Thymus (tissue), 11 donors: Measurements from ENCODE around the gene ASH1L. TPM values are rescaled to one million over a fixed set of nuclear protein-coding genes. Genes with fewer than 3 reads are reported as not detected.

Experiments
- DNase-seq, 9 donors: peaks; one replicate each; pipeline ENCODE4 v3.0.0-alpha.2; 2013; ENCODE audit warnings: low spot score in 9 of 9, low read depth in 6 of 9, missing footprints in 1 of 9
- H3K27ac ChIP-seq, 2 donors: one replicate each; pipeline ENCODE4 v1.5.1; 2013; ENCODE audit warnings: control low read depth in 1 of 2, low read depth in 1 of 2, low read length in 1 of 2, mild to moderate bottlenecking in 1 of 2, moderate library complexity in 1 of 2
- H3K27me3 ChIP-seq, 2 donors: one replicate each; pipeline ENCODE4 v1.5.1; 2013; ENCODE audit warnings: low read length in 1 of 2; ENCODE audit not compliant: control insufficient read depth in 2 of 2, insufficient read depth in 1 of 2
- H3K36me3 ChIP-seq, 2 donors: one replicate each; pipeline ENCODE4 v1.5.1; 2013; ENCODE audit warnings: low read length in 1 of 2, mild to moderate bottlenecking in 1 of 2, moderate library complexity in 1 of 2; ENCODE audit not compliant: control insufficient read depth in 2 of 2, insufficient read depth in 2 of 2
- H3K4me1 ChIP-seq, 2 donors: one replicate each; pipeline ENCODE4 v1.5.1; 2013; ENCODE audit warnings: low read length in 2 of 2; ENCODE audit not compliant: control insufficient read depth in 2 of 2, insufficient read depth in 2 of 2
- H3K4me3 ChIP-seq, 2 donors: one replicate each; pipeline ENCODE4 v1.5.1; 2013; ENCODE audit warnings: low read length in 2 of 2, control low read depth in 1 of 2, mild to moderate bottlenecking in 1 of 2
- H3K9me3 ChIP-seq, 2 donors: one replicate each; pipeline ENCODE4 v1.5.1; 2013; ENCODE audit warnings: low read length in 1 of 2, mild to moderate bottlenecking in 1 of 2; ENCODE audit not compliant: control insufficient read depth in 2 of 2, insufficient read depth in 1 of 2
- WGBS: extraction: QIAGEN DNeasy Blood & Tissue Kit; methylation state at CpG from one replicate; pipeline ENCODE4 v1.1.7; 2013; 5-methylcytosine and 5-hydroxymethylcytosine counted together
- polyA plus RNA-seq: library from polyadenylated mRNA; stranded (reverse); fragments of 200-250 nt; gene quantifications from one replicate; pipeline ENCODE4 v1.2.3, GENCODE V29; 2013
- total RNA-seq: library from RNA; stranded (reverse); fragments of 120-200 nt; gene quantifications from one replicate; pipeline ENCODE4 v1.2.4, GENCODE V29; 2013
- donor health status: healthy.

Gene ASH1L
- total and polyA plus RNA-seq, 2 donors, result 6.3 to 20.7 TPM

DNA sequence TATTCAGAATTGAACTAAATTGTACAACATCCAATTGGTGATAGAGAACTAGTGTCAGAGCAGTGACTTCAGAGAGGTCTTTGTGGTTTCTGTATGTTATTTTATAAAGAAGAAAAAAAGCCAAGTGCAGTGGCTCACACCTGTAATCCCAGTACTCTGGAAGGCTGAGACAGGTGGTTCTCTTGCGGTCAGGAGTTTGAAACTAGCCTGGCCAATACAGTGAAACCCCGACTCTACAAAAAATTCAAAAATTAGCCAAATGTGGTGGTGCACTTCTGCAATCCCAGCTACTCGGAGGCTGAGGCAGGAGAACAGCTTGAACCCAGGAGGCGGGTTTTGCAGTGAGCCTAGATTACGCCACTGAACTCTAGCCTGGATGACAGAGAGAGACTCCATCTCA is 90.7 kb downstream of the ASH1L start:
- Histone ChIP-seq H3K4me1 (no peaks in the 10 kb centered on the region), H3K9me3 (peaks cover 6 to 11% of the 10 kb centered on the region in 2 donors), H3K36me3 (peaks cover 14 to 34% of the 10 kb centered on the region in 2 donors), H3K4me3 (no peak overlapping the region), H3K27me3 (no peaks in the 10 kb centered on the region), H3K27ac (no peak overlapping the region)
- DNase-seq, result no peak
- 98% methylated on average over 5 of the region's 5 CpGs for WGBS

DNA sequence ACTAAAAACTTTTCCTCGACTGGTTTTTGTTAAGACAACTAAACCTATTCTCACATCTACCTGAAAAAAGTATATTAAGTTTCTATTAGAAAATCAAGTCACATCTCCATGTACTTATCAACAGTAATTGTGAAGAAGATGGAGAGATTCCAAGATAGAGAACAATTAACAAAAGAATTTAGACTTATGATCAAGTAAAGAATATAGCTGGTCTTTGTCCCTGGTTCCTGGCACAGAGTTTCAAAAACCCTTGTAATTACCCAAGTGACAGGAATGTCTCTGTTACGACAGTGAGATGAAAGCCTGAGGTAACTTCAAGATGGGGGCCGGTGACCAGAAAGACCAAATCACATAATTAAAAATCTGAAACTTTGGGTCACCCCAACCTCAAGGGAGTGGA is 91.6 kb downstream of the ASH1L start:
- Histone ChIP-seq H3K27me3 (no peaks in the 10 kb centered on the region), H3K27ac (no peak overlapping the region), H3K9me3 (peaks cover 6 to 11% of the 10 kb centered on the region in 2 donors), H3K36me3 (peaks cover 14 to 34% of the 10 kb centered on the region in 2 donors), H3K4me1 (no peaks in the 10 kb centered on the region), H3K4me3 (no peak overlapping the region)
- WGBS, result 98% methylated on average over 3 of the region's 3 CpGs
- no peak for DNase-seq

DNA sequence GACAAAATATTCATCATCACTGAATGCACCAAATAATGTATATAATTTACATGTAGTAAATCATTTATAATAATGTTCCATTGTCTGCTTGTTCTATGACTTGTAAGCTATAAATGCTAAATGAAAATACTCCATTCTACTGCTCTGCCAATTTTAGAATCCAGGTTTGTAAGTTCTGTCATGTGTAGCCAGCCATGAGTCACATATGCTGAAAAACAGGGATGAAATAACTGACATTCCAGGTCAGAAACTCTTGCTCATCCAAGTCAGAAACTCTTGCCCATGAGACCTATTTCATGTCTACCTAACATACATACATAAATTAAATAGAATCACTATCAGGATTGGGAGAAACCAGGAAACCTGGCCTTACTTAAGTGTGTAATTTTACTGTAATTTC is 95.6 kb downstream of the ASH1L start:
- peaks cover 5 to 9% of the 10 kb centered on the region in 2 donors for H3K9me3 ChIP-seq
- H3K4me1 ChIP-seq, result no peaks in the 10 kb centered on the region
- H3K36me3 ChIP-seq, result peaks cover 14 to 32% of the 10 kb centered on the region in 2 donors
- DNase-seq, result no peak
- no peak overlapping the region for H3K4me3 ChIP-seq
- H3K27me3 ChIP-seq, result no peaks in the 10 kb centered on the region
- H3K27ac ChIP-seq, result no peak overlapping the region

GRCh38 chr1:155466617-155466972 is 96.0 kb downstream of the ASH1L start:
- Histone ChIP-seq H3K36me3 (peaks cover 11 to 31% of the 10 kb centered on the region in 2 donors), H3K27me3 (no peaks in the 10 kb centered on the region), H3K4me1 (no peaks in the 10 kb centered on the region), H3K4me3 (no peak overlapping the region), H3K27ac (no peak overlapping the region), H3K9me3 (peaks cover 3 to 5% of the 10 kb centered on the region in 2 donors)
- no peak for DNase-seq
- 96% methylated on average over 1 of the region's 1 CpG for WGBS

DNA sequence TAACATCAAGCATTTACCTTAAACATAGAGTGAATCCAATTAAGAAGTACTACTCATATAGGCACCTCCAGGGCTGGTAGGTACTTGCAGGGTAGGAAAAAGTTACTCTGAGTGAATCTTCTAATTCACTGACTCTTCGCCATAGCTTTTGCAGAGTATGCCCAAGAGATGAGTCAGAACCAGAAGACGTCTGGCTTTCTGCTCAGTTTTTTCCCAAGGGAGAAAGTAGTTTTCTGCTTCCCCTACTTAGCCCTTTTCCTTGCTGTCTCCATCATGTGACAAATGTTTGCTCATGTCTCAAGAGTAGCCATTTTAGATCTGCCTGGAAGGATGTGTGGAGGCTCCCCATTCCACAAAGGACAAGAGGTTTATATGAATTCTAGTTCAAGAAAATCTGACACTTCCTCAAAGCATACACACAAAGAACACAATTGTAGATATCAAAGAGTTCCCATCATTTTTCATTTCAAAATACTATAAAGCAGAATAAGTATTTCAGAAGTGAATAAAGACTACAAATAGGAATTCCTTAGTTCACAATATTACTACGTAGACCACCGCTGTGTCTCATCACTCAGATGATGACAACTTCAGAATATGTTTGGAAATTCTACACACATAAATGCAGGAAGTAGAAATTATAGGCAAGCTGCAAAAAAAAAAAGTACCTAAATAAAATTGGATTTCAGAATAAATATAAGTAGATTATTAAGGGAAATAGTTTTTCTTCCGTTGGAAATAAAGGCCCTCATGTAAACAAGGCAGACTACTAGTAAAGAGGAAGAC is 98.5 kb downstream of the ASH1L start:
- no peak overlapping the region for H3K4me3 ChIP-seq
- 97% methylated on average over 5 of the region's 5 CpGs for WGBS
- DNase-seq, result no peak
- no peaks in the 10 kb centered on the region for H3K9me3 ChIP-seq
- no peak overlapping the region for H3K27ac ChIP-seq
- no peaks in the 10 kb centered on the region for H3K27me3 ChIP-seq
- H3K36me3 ChIP-seq, result peaks cover 6 to 27% of the 10 kb centered on the region in 2 donors
- no peaks in the 10 kb centered on the region for H3K4me1 ChIP-seq

DNA sequence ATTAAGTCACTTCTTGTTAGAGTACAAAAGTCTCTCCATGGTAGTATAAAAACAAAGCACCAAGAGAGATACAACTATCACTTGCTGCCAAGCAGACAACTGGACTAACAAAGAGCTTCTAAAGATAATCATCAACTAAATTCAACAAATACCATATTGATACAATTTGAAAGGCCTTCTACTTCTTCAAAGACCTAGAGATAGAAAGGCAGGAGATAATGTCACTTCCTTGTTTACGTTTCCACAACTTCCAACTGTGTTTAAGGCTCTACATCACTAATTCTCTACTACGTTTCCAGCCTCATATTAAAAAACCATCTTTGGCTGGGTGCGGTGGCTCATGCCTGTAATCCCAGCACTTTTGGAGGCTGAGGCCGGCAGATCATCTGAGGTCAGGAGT is 104.5 kb downstream of the ASH1L start:
- WGBS, result 97% methylated on average over 4 of the region's 4 CpGs
- no peaks in the 10 kb centered on the region for H3K4me1 ChIP-seq
- no peaks in the 10 kb centered on the region for H3K27me3 ChIP-seq
- H3K4me3 ChIP-seq, result no peak overlapping the region
- DNase-seq, result no peak
- H3K36me3 ChIP-seq, result peaks cover 15 to 36% of the 10 kb centered on the region in 2 donors
- no peak overlapping the region for H3K27ac ChIP-seq
- H3K9me3 ChIP-seq, result no peaks in the 10 kb centered on the region

GRCh38 chr1:155457266-155457665 is 105.3 kb downstream of the ASH1L start:
- Histone ChIP-seq H3K27me3 (no peaks in the 10 kb centered on the region), H3K4me1 (no peaks in the 10 kb centered on the region), H3K36me3 (peaks cover 18 to 37% of the 10 kb centered on the region in 2 donors), H3K27ac (no peak overlapping the region), H3K4me3 (no peak overlapping the region), H3K9me3 (no peaks in the 10 kb centered on the region)
- no peak for DNase-seq
- 97% methylated on average over 2 of the region's 2 CpGs for WGBS

GRCh38 chr1:155455588-155456195 is 106.9 kb downstream of the ASH1L start:
- no peak for DNase-seq
- peaks cover 22 to 44% of the 10 kb centered on the region in 2 donors for H3K36me3 ChIP-seq
- no peaks in the 10 kb centered on the region for H3K9me3 ChIP-seq
- H3K27ac ChIP-seq, result no peak overlapping the region
- WGBS, result 77% methylated on average over 1 of the region's 1 CpG
- H3K4me1 ChIP-seq, result no peaks in the 10 kb centered on the region
- no peaks in the 10 kb centered on the region for H3K27me3 ChIP-seq
- no peak overlapping the region for H3K4me3 ChIP-seq

GRCh38 chr1:155454096-155454495 is 108.5 kb downstream of the ASH1L start:
- no peaks in the 10 kb centered on the region for H3K9me3 ChIP-seq
- H3K36me3 ChIP-seq, result peaks cover 24 to 43% of the 10 kb centered on the region in 2 donors
- H3K4me3 ChIP-seq, result no peak overlapping the region
- no peak overlapping the region for H3K27ac ChIP-seq
- WGBS, result 99% methylated on average over 1 of the region's 1 CpG
- no peaks in the 10 kb centered on the region for H3K27me3 ChIP-seq
- no peaks in the 10 kb centered on the region for H3K4me1 ChIP-seq
- no peak for DNase-seq
